Effector memory CD8-positive, alpha-beta T cell (primary cell): ENCODE results near the gene KCNMB3.

Source experiments
- ATAC-seq: fragments of 150-1000 bp; cut with Tn5 transposase; replicated peaks from 2 replicates; pipeline ENCODE4 v1.10.0; 2021; ENCODE audit warnings: mild to moderate bottlenecking, moderate library complexity
- DNase-seq, 3 experiments: peaks; one replicate each; pipeline ENCODE4 v3.0.0; 2021
- H3K27ac Mint-ChIP-seq, 2 donors: one replicate each; pipeline ENCODE4 v1.8.0; 2022; ENCODE audit warnings: mild to moderate bottlenecking in 2 of 2, mixed read lengths in 2 of 2, moderate library complexity in 2 of 2
- H3K27me3 Mint-ChIP-seq, 2 donors: one replicate each; pipeline ENCODE4 v1.8.0; 2022; ENCODE audit warnings: mixed read lengths in 2 of 2
- H3K36me3 Mint-ChIP-seq: one replicate; pipeline ENCODE4 v1.8.0; 2022; ENCODE audit warnings: mild to moderate bottlenecking, moderate library complexity, mixed read lengths; ENCODE audit not compliant: insufficient read depth
- H3K4me1 Mint-ChIP-seq, 2 donors: one replicate each; pipeline ENCODE4 v1.8.0; 2022; ENCODE audit warnings: low read depth in 2 of 2, mixed read lengths in 2 of 2
- H3K4me3 Mint-ChIP-seq, 2 donors: one replicate each; pipeline ENCODE4 v1.8.0; 2022; ENCODE audit warnings: mild to moderate bottlenecking in 2 of 2, mixed read lengths in 2 of 2, moderate library complexity in 2 of 2
- H3K9me3 Mint-ChIP-seq, 2 donors: one replicate each; pipeline ENCODE4 v1.8.0; 2022; ENCODE audit warnings: mixed read lengths in 2 of 2
- total RNA-seq, 9 experiments: gene quantifications; one replicate each; lab custom pipeline; 2026; lab: John Stamatoyannopoulos, UW

KCNMB3 gene
- 0 to 3.0 (median 0.26) reads per million in 9 experiments for total RNA-seq

GRCh38 chr3:179250803-179251476, at the start of gene KCNMB3:
Gene KCNMB3, minus strand, starts transcription at chr3:179251114. Its CDS starts 124 bp downstream, at chr3:179250990.
- Mint-ChIP-seq H3K4me1 (peaks cover 0 to 4% of the 10 kb centered on the region in 2 donors), H3K9me3 (no peaks in the 10 kb centered on the region), H3K36me3 (no peaks in the 10 kb centered on the region), H3K27me3 (no peaks in the 10 kb centered on the region), H3K27ac (no peak within 1 kb of the TSS), H3K4me3 (no peak within 1 kb of the TSS)
- ATAC-seq (no peak), DNase-seq (no peak)

- Mint-ChIP-seq H3K27ac (no peak overlapping the region), H3K4me3 (no peak overlapping the region), H3K27me3 (peaks cover 26 to 37% of the 10 kb centered on the region in 2 donors), H3K9me3 (no peaks in the 10 kb centered on the region), H3K4me1 (no peaks in the 10 kb centered on the region), H3K36me3 (no peaks in the 10 kb centered on the region)
- ATAC-seq: no peak
- no peak for DNase-seq
These were observed 49.2 kb upstream of the KCNMB3 start for GRCh38 chr3:179299999-179300613.

GRCh38 chr3:179299316-179299715, 48.4 kb upstream of the KCNMB3 start:
- Mint-ChIP-seq H3K4me3 (no peak overlapping the region), H3K36me3 (no peaks in the 10 kb centered on the region), H3K27ac (no peak overlapping the region), H3K4me1 (no peaks in the 10 kb centered on the region), H3K27me3 (peaks cover 26 to 37% of the 10 kb centered on the region in 2 donors), H3K9me3 (no peaks in the 10 kb centered on the region)
- DNase-seq: no peak
- ATAC-seq: no peak

- H3K4me1 Mint-ChIP-seq: no peaks in the 10 kb centered on the region
- no peaks in the 10 kb centered on the region for H3K9me3 Mint-ChIP-seq
- ATAC-seq (no peak), DNase-seq (no peak)
- H3K27me3 Mint-ChIP-seq: peaks cover 26 to 29% of the 10 kb centered on the region in 2 donors
- H3K27ac Mint-ChIP-seq: no peak overlapping the region
- H3K36me3 Mint-ChIP-seq: no peaks in the 10 kb centered on the region
- no peak overlapping the region for H3K4me3 Mint-ChIP-seq
These were observed 47.2 kb upstream of the KCNMB3 start for GRCh38 chr3:179297971-179298725.

- Mint-ChIP-seq H3K36me3 (no peaks in the 10 kb centered on the region), H3K27ac (no peak overlapping the region), H3K4me3 (no peak overlapping the region), H3K27me3 (peaks cover 32 to 37% of the 10 kb centered on the region in 2 donors), H3K9me3 (no peaks in the 10 kb centered on the region), H3K4me1 (no peaks in the 10 kb centered on the region)
- DNase-seq: no peak
- ATAC-seq: no peak
These were observed 41.5 kb upstream of the KCNMB3 start for GRCh38 chr3:179292450-179292849.

GRCh38 chr3:179289295-179289694, 38.4 kb upstream of the KCNMB3 start:
- no peak overlapping the region for H3K27ac Mint-ChIP-seq

GRCh38 chr3:179288845-179289244, 37.9 kb upstream of the KCNMB3 start:
- no peaks in the 10 kb centered on the region for H3K9me3 Mint-ChIP-seq
- H3K27ac Mint-ChIP-seq: no peak overlapping the region
- DNase-seq: no peak
- no peaks in the 10 kb centered on the region for H3K36me3 Mint-ChIP-seq
- H3K4me1 Mint-ChIP-seq: no peaks in the 10 kb centered on the region
- no peak for ATAC-seq
- H3K4me3 Mint-ChIP-seq: no peak overlapping the region
- H3K27me3 Mint-ChIP-seq: peaks cover 25 to 32% of the 10 kb centered on the region in 2 donors

More at GRCh38 chr3:179289295-179289694, 38.4 kb upstream of the KCNMB3 start:
- peaks cover 20 to 27% of the 10 kb centered on the region in 2 donors for H3K27me3 Mint-ChIP-seq
- DNase-seq: no peak
- no peaks in the 10 kb centered on the region for H3K9me3 Mint-ChIP-seq
- H3K36me3 Mint-ChIP-seq: no peaks in the 10 kb centered on the region
- H3K4me1 Mint-ChIP-seq: no peaks in the 10 kb centered on the region
- no peak for ATAC-seq
- no peak overlapping the region for H3K4me3 Mint-ChIP-seq

- no peak for ATAC-seq
These were observed 35.4 kb upstream of the KCNMB3 start for GRCh38 chr3:179286331-179286730.

GRCh38 chr3:179281825-179282224, 30.9 kb upstream of the KCNMB3 start:
- no peaks in the 10 kb centered on the region for H3K36me3 Mint-ChIP-seq
- ATAC-seq (no peak), DNase-seq (no peak)
- no peaks in the 10 kb centered on the region for H3K4me1 Mint-ChIP-seq
- H3K9me3 Mint-ChIP-seq: no peaks in the 10 kb centered on the region
- H3K27me3 Mint-ChIP-seq: peaks cover 56 to 63% of the 10 kb centered on the region in 2 donors
- no peak overlapping the region for H3K27ac Mint-ChIP-seq
- no peak overlapping the region for H3K4me3 Mint-ChIP-seq

More at GRCh38 chr3:179286331-179286730, 35.4 kb upstream of the KCNMB3 start:
- Mint-ChIP-seq H3K27ac (no peak overlapping the region), H3K36me3 (no peaks in the 10 kb centered on the region), H3K9me3 (no peaks in the 10 kb centered on the region), H3K4me1 (no peaks in the 10 kb centered on the region), H3K27me3 (peaks cover 29 to 30% of the 10 kb centered on the region in 2 donors), H3K4me3 (no peak overlapping the region)
- no peak for DNase-seq

- Mint-ChIP-seq H3K27me3 (peaks cover 57 to 62% of the 10 kb centered on the region in 2 donors), H3K27ac (no peak overlapping the region), H3K4me3 (no peak overlapping the region), H3K36me3 (no peaks in the 10 kb centered on the region), H3K4me1 (no peaks in the 10 kb centered on the region), H3K9me3 (no peaks in the 10 kb centered on the region)
- ATAC-seq: no peak
- no peak for DNase-seq
These were observed 28.9 kb upstream of the KCNMB3 start for GRCh38 chr3:179279837-179280236.

- DNase-seq (no peak), ATAC-seq (no peak)
- Mint-ChIP-seq H3K4me1 (no peaks in the 10 kb centered on the region), H3K9me3 (no peaks in the 10 kb centered on the region), H3K36me3 (no peaks in the 10 kb centered on the region), H3K27me3 (peaks cover 57 to 60% of the 10 kb centered on the region in 2 donors), H3K27ac (no peak overlapping the region), H3K4me3 (no peak overlapping the region)
These were observed 28.2 kb upstream of the KCNMB3 start for GRCh38 chr3:179278932-179279693.

GRCh38 chr3:179278151-179278550, 27.2 kb upstream of the KCNMB3 start:
- ATAC-seq (no peak), DNase-seq (no peak)
- H3K4me3 Mint-ChIP-seq: no peak overlapping the region
- peaks cover 2% of the 10 kb centered on the region for H3K36me3 Mint-ChIP-seq
- no peak overlapping the region for H3K27ac Mint-ChIP-seq
- H3K4me1 Mint-ChIP-seq: no peaks in the 10 kb centered on the region
- H3K9me3 Mint-ChIP-seq: no peaks in the 10 kb centered on the region
- peaks cover 48 to 50% of the 10 kb centered on the region in 2 donors for H3K27me3 Mint-ChIP-seq

GRCh38 chr3:179276743-179277142, 25.8 kb upstream of the KCNMB3 start:
- Mint-ChIP-seq H3K27me3 (peaks cover 35 to 52% of the 10 kb centered on the region in 2 donors), H3K9me3 (no peaks in the 10 kb centered on the region), H3K36me3 (peaks cover 2% of the 10 kb centered on the region), H3K4me1 (no peaks in the 10 kb centered on the region), H3K4me3 (no peak overlapping the region), H3K27ac (no peak overlapping the region)
- ATAC-seq (no peak), DNase-seq (no peak)
